Measurements from ENCODE around the gene ATP2C2.

DNA sequence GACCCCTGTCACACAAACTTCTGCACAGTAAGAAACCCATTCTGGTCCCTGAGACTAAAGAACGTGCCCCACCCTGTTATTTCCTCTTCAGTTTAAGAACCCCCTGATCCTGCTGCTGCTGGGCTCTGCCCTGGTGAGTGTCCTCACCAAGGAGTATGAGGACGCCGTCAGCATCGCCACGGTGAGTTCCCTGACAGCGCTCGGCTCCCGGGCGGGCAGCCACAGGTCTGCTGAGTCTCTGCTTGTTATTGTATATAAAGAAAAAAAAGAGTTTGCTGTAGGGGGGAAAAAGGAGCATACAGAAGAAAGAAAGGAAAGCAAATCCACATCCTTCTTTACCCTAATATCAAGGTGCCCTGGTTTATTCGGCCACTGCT lies 40.0 kb downstream of the ATP2C2 start:
- TF ChIP-seq TAF1 (IDR thresholded peaks at IDR 0.05; ENCODE audit: borderline replicate concordance, insufficient read depth, low read length) (no peak), POLR2AphosphoS5 (IDR thresholded peaks at IDR 0.05; ENCODE audit: low read depth, low read length) (no peak)
- TF ChIP-seq, protein P1, sequence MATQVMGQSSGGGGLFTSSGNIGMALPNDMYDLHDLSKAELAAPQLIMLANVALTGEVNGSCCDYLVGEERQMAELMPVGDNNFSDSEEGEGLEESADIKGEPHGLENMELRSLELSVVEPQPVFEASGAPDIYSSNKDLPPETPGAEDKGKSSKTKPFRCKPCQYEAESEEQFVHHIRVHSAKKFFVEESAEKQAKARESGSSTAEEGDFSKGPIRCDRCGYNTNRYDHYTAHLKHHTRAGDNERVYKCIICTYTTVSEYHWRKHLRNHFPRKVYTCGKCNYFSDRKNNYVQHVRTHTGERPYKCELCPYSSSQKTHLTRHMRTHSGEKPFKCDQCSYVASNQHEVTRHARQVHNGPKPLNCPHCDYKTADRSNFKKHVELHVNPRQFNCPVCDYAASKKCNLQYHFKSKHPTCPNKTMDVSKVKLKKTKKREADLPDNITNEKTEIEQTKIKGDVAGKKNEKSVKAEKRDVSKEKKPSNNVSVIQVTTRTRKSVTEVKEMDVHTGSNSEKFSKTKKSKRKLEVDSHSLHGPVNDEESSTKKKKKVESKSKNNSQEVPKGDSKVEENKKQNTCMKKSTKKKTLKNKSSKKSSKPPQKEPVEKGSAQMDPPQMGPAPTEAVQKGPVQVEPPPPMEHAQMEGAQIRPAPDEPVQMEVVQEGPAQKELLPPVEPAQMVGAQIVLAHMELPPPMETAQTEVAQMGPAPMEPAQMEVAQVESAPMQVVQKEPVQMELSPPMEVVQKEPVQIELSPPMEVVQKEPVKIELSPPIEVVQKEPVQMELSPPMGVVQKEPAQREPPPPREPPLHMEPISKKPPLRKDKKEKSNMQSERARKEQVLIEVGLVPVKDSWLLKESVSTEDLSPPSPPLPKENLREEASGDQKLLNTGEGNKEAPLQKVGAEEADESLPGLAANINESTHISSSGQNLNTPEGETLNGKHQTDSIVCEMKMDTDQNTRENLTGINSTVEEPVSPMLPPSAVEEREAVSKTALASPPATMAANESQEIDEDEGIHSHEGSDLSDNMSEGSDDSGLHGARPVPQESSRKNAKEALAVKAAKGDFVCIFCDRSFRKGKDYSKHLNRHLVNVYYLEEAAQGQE (IDR thresholded peaks at IDR 0.05; ENCODE audit: insufficient read depth in 1 of 2, low read depth in 2 of 2, low read length in 2 of 2) = no peak

Measured in PFSK-1 (cell line).